ENCODE data around the gene C1QTNF8. TPM values are rescaled to one million over a fixed set of nuclear protein-coding genes. Genes with fewer than 3 reads are reported as not detected.

C1QTNF8 gene
- total RNA-seq, 1 experiment from 2014 or later: 0.27 TPM

GRCh38 chr16:1048442-1049112, 47.5 kb downstream of the C1QTNF8 start:
- H3K9me3 ChIP-seq (ENCODE audit: control insufficient read depth in 1 of 2, insufficient read depth in 1 of 2, low read depth in 1 of 2, low read length in 2 of 2): no peaks in the 10 kb centered on the region
- ChIA-PET CTCF (interaction anchor here (0.6 to 1.2 kb wide), 4 partner anchors 9 to 329 kb away, joined by 3 to 12 read pairs (median 4); no protein-coding TSS in a partner anchor), POLR2A (interaction anchor here (0.8 kb wide), 1 partner anchor 44 kb away, joined by 5 read pairs; no protein-coding TSS in a partner anchor), RAD21 (ENCODE audit: low non-redundant PET in 1 of 2, low total read pairs in 2 of 2, uncharacterized antibody in 2 of 2, unreplicated experiment in 2 of 2) (interaction anchor here (0.6 to 0.8 kb wide), 4 partner anchors 9 to 62 kb away, joined by 3 to 6 read pairs (median 4); no protein-coding TSS in a partner anchor)
- H3K79me2 ChIP-seq (ENCODE audit: insufficient read depth, low read length): no peaks in the 10 kb centered on the region
- H4K20me1 ChIP-seq (ENCODE audit: insufficient read depth): no peaks in the 10 kb centered on the region
- H3K27me3 ChIP-seq (ENCODE audit: insufficient read depth, low read length): no peaks in the 10 kb centered on the region
- no peak for DNase-seq (ENCODE audit: low read depth, low spot score)
- peak overlapping the region; percentile 53 for H3K9ac ChIP-seq (ENCODE audit: low read length)
- H2AFZ ChIP-seq (ENCODE audit: low read depth, low read length, poor library complexity, severe bottlenecking): no peak overlapping the region
- no TSS peak for BruUV-seq (replicated peaks)
- peak; percentile 86 for ATAC-seq
- 0 out of 2 replicates have a peak, but pooled peaks have one; percentile 23 for TF ChIP-seq ZFX (IDR thresholded peaks at IDR 0.05)
- TF ChIP-seq EZH2phosphoT487 (IDR thresholded peaks at IDR 0.05; ENCODE audit: borderline replicate concordance): no peak
- no peaks in the 10 kb centered on the region for H3K9me2 ChIP-seq (ENCODE audit: insufficient read depth)
- peak overlapping the region; percentile 51; the same call in 1 of the 2 replicates for H3K27ac ChIP-seq (ENCODE audit: low read depth, low read length)
- peak overlapping the region; percentile 76 for H3K4me2 ChIP-seq (ENCODE audit: low read length)
- H3K4me1 ChIP-seq (ENCODE audit: control insufficient read depth in 1 of 2, insufficient read depth in 2 of 2, low read length in 2 of 2): peaks cover 19 to 41% of the 10 kb centered on the region in 2 experiments
- peak overlapping the region; percentile 17 to 44 for H3K4me3 ChIP-seq (replicated peaks in 1 of 2; ENCODE audit: low read depth in 1 of 2, low read length in 2 of 2)
- intact Hi-C loops (cut with micrococcal nuclease): no loop called here
- H3K36me3 ChIP-seq (ENCODE audit: control insufficient read depth in 1 of 2, insufficient read depth in 2 of 2, low read length in 2 of 2): no peaks in the 10 kb centered on the region

- intact Hi-C loops (cut with micrococcal nuclease): no loop called here
- peak overlapping the region; percentile 76 for H3K4me2 ChIP-seq (ENCODE audit: low read length)
- RAD21 ChIA-PET (ENCODE audit: low non-redundant PET in 1 of 2, low total read pairs in 2 of 2, uncharacterized antibody in 2 of 2, unreplicated experiment in 2 of 2): interaction anchor here (0.6 to 0.8 kb wide), 4 partner anchors 9 to 62 kb away, joined by 3 to 6 read pairs (median 4); no protein-coding TSS in a partner anchor
Observed at GRCh38 chr16:1047801-1048200, 48.2 kb downstream of the C1QTNF8 start.

More at GRCh38 chr16:1047801-1048200, 48.2 kb downstream of the C1QTNF8 start:
- no peaks in the 10 kb centered on the region for H3K27me3 ChIP-seq (ENCODE audit: insufficient read depth, low read length)
- TF ChIP-seq RAD21 (IDR thresholded peaks at IDR 0.05; ENCODE audit: low read depth) (no peak), CTCF (IDR thresholded peaks at IDR 0.05 in 2 of 3, conservative IDR thresholded peaks at IDR 0.05 in 1 of 3; ENCODE audit: borderline replicate concordance in 1 of 3, insufficient read depth in 1 of 3, low read depth in 2 of 3, low read length in 2 of 3) (no peak), SIN3A (IDR thresholded peaks at IDR 0.05; ENCODE audit: low read depth) (no peak), SP1 (IDR thresholded peaks at IDR 0.05; ENCODE audit: low read depth) (no peak), ATF3 (IDR thresholded peaks at IDR 0.05) (no peak), YY1 (IDR thresholded peaks at IDR 0.05; ENCODE audit: extremely low read depth, insufficient replicate concordance, low read depth, low read length) (no peak), CEBPB (IDR thresholded peaks at IDR 0.05; ENCODE audit: low read depth) (no peak), ZNF274 (IDR thresholded peaks at IDR 0.05; ENCODE audit: low read depth, low read length) (no peak), EZH2 (IDR thresholded peaks at IDR 0.05) (no peak), EGR1 (IDR thresholded peaks at IDR 0.05; ENCODE audit: low read depth) (no peak)
- H3K9ac ChIP-seq (ENCODE audit: low read length): peak overlapping the region; percentile 53
- no peaks in the 10 kb centered on the region for H4K20me1 ChIP-seq (ENCODE audit: insufficient read depth)
- no peaks in the 10 kb centered on the region for H3K9me2 ChIP-seq (ENCODE audit: insufficient read depth)
- ChIA-PET CTCF (interaction anchor here (0.6 to 1.2 kb wide), 4 partner anchors 10 to 328 kb away, joined by 3 to 12 read pairs (median 4); no protein-coding TSS in a partner anchor), POLR2A (interaction anchor here (0.8 kb wide), 1 partner anchor 45 kb away, joined by 5 read pairs; no protein-coding TSS in a partner anchor)
- no peak overlapping the region for H2AFZ ChIP-seq (ENCODE audit: low read depth, low read length, poor library complexity, severe bottlenecking)
- H3K36me3 ChIP-seq (ENCODE audit: control insufficient read depth in 1 of 2, insufficient read depth in 2 of 2, low read length in 2 of 2): no peaks in the 10 kb centered on the region
- peaks cover 19 to 42% of the 10 kb centered on the region in 2 experiments for H3K4me1 ChIP-seq (ENCODE audit: control insufficient read depth in 1 of 2, insufficient read depth in 2 of 2, low read length in 2 of 2)
- ATAC-seq (no peak), DNase-seq (ENCODE audit: low read depth, low spot score) (no peak)
- BruUV-seq (replicated peaks): no TSS peak
- H3K4me3 ChIP-seq (replicated peaks in 1 of 2; ENCODE audit: low read depth in 1 of 2, low read length in 2 of 2): no peak overlapping the region
- no peaks in the 10 kb centered on the region for H3K79me2 ChIP-seq (ENCODE audit: insufficient read depth, low read length)
- no peaks in the 10 kb centered on the region for H3K9me3 ChIP-seq (ENCODE audit: control insufficient read depth in 1 of 2, insufficient read depth in 1 of 2, low read depth in 1 of 2, low read length in 2 of 2)
- peak overlapping the region; percentile 39; the same call in 1 of the 2 replicates for H3K27ac ChIP-seq (ENCODE audit: low read depth, low read length)
